VCaP (cell line): ENCODE results near the gene ARIH1.
A peak's percentile ranks its signal among the peaks of the same experiment; 100 is the strongest.
"Not testable (repeated sequence)": the region's sequence is repeated elsewhere in the genome, so short reads cannot be mapped to it uniquely, and the experiment has no call there.

Experiments
- H3K27ac ChIP-seq: fragments of 450-650 bp; 2 replicates; pipeline ENCODE4 v1.5.1; 2017
- TF ChIP-seq, protein P1 (sequence below): fragments of 450-650 bp; conservative IDR thresholded peaks from 2 replicates; pipeline ENCODE4 v1.5.1; 2017; ENCODE audit warnings: mild to moderate bottlenecking, moderate library complexity

Gene ARIH1

GRCh38 chr15:72599855-72600464 lies 125.8 kb downstream of the ARIH1 start:
- no peak overlapping the region for H3K27ac ChIP-seq
- TF ChIP-seq, protein P1, sequence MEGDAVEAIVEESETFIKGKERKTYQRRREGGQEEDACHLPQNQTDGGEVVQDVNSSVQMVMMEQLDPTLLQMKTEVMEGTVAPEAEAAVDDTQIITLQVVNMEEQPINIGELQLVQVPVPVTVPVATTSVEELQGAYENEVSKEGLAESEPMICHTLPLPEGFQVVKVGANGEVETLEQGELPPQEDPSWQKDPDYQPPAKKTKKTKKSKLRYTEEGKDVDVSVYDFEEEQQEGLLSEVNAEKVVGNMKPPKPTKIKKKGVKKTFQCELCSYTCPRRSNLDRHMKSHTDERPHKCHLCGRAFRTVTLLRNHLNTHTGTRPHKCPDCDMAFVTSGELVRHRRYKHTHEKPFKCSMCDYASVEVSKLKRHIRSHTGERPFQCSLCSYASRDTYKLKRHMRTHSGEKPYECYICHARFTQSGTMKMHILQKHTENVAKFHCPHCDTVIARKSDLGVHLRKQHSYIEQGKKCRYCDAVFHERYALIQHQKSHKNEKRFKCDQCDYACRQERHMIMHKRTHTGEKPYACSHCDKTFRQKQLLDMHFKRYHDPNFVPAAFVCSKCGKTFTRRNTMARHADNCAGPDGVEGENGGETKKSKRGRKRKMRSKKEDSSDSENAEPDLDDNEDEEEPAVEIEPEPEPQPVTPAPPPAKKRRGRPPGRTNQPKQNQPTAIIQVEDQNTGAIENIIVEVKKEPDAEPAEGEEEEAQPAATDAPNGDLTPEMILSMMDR: peak; percentile 97

GRCh38 chr15:72604794-72605193 lies 130.7 kb downstream of the ARIH1 start:
- no peak overlapping the region for H3K27ac ChIP-seq
- TF ChIP-seq, protein P1: no peak

GRCh38 chr15:72608084-72608483 lies 134.0 kb downstream of the ARIH1 start:
- not testable (repeated sequence) for H3K27ac ChIP-seq

DNA sequence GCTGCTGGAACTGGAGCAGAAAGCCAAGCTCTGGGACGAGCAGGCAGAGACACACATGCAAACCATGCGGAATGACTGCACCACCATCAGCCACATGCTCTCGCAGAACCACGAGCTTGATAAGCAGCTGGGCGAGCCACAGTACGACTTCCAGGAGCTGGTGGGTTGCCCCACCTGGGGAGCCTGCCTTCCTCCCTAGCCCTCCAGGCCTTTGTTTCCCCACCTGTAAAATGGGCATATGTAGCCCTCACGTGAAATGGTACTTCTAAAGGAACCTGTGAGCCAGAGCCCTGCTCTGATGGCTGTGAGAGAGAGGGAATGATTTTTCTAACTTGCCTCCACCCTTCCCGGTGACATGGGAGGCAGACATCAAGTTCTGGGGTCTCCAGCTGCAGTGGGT lies 135.7 kb downstream of the ARIH1 start:
- H3K27ac ChIP-seq: no peak overlapping the region
- TF ChIP-seq, protein P1: no peak

DNA sequence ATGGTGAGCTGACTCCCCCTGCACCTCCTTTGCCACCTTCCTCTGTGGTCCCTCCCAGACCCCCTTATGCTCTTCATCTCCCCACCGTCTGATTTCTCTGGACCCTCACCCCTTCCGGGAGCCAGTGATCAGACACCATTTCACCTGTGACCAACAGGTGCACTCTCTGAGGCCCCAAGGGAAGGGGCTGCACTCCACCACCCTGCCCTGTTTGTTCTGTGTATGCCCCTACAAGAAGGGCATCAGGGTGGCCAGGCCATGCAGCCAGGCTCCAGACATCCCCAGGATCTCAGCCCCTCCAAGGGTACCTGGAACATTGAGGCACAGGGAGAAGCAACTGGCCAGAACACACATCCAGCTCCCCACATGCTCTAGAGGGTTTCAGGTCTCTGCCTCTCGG lies 138.2 kb downstream of the ARIH1 start:
- not testable (repeated sequence) for H3K27ac ChIP-seq

DNA sequence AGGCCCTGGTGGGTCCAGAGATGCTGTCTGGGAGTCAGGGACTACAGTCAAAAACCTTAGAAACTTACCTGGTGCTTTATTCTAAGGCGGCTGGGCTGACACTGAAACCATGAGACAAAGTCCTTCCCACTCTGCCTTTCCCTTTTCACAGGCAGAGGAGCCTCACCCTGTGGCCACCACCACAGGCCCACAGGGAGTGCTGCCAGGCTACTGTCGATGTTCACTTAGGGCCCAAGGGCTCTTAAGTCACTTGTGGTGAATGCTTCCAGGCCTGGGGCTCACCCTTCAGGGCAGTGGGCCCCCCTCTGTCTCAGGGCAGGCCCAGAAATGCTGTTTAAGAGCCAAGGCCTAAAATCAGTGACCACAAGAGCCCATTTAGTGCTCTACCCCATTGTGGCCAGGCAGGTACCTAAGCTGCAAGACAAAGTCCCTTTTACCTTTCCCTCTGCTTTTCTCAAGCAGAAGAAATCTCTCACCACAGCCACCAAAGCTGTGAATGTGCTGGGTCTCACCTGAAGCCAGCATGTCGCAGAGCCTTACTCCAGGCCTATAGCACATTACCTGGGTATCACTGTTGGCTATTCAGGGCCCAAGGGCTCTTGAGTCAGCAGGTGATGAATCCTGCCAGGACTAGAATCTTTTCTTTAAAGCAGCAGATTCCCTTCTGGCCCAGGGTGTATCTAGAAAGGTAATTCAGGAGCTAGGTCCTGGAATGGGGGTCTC lies 140.8 kb downstream of the ARIH1 start:
- H3K27ac ChIP-seq: no peak overlapping the region
- TF ChIP-seq, protein P1: no peak

- H3K27ac ChIP-seq: not testable (repeated sequence)
Measured at GRCh38 chr15:72615533-72616233, 141.6 kb downstream of the ARIH1 start.

GRCh38 chr15:72616491-72617210 lies 142.5 kb downstream of the ARIH1 start:
- TF ChIP-seq, protein P1: no peak
- no peak overlapping the region for H3K27ac ChIP-seq

GRCh38 chr15:72623854-72624253 lies 149.7 kb downstream of the ARIH1 start:
- not testable (repeated sequence) for H3K27ac ChIP-seq

- peak overlapping the region; percentile 60 for H3K27ac ChIP-seq
Measured at GRCh38 chr15:72626153-72626552, 152.0 kb downstream of the ARIH1 start.

DNA sequence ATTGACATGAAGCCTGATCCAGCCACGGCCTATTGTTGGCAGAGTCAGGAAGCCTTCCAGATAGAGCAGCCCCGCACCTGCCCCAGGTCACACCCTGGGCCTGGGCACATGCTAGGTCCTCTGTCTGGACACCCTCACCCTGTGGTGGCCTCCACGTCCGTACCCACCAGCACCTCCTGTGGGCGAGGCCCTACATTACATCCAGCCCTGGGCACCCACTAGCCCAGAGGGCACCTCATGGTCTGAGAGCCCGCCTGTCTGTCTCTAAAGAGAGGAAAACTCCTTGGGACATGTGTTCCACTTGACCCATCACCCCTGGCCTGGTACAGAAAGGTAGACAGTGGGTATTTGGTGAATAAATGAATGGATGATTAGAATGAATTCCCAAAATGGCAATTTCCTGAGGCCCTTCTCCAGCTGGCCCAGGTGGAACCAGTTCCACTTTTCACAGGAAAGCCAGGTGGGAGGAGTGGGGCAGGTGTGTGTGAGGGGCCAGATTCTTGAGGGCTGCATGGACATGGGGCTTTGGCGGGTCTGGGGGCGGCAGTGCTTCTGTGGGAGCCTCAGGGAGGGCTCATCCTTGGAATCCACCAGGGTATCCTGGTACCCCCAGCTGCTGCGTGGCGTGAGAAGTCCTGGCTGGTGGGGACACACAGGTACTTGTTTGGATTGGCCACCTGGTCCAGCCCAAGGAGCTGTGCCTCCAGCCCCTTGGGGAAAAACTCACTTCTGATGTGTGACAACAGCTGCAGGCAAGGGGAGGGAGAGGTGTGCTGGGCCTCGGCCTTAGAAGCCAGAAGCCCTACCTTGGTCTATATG lies 154.3 kb downstream of the ARIH1 start:
- not testable (repeated sequence) for H3K27ac ChIP-seq

- not testable (repeated sequence) for H3K27ac ChIP-seq
Measured at GRCh38 chr15:72629068-72629570, 155.0 kb downstream of the ARIH1 start.
